ENCODE results near the gene TASOR2.

Gene TASOR2

GRCh38 chr10:5658871-5659618, 25.6 kb upstream of the TASOR2 start:
- no peak for DNase-seq

- no peak for DNase-seq
Observed at GRCh38 chr10:5659702-5660528, 24.7 kb upstream of the TASOR2 start.

GRCh38 chr10:5661043-5661442, 23.6 kb upstream of the TASOR2 start:
- DNase-seq, result no peak

GRCh38 chr10:5662708-5663579, 21.7 kb upstream of the TASOR2 start:
- no peak for DNase-seq

- DNase-seq, result no peak
Observed at GRCh38 chr10:5663692-5664427, 20.8 kb upstream of the TASOR2 start.

GRCh38 chr10:5665373-5666007, 19.1 kb upstream of the TASOR2 start:
- DNase-seq, result no peak

- DNase-seq, result no peak
Observed at GRCh38 chr10:5666008-5666840, 18.4 kb upstream of the TASOR2 start, which contains the start of gene ASB13. ASB13 (minus strand) TSS chr10:5666595; CDS start chr10:5666551, 44 bp downstream.

- no peak for DNase-seq
Observed at GRCh38 chr10:5666841-5667630, 17.6 kb upstream of the TASOR2 start.

- no peak for DNase-seq
Observed at GRCh38 chr10:5668429-5668828, 16.2 kb upstream of the TASOR2 start.

- no peak for DNase-seq
Observed at GRCh38 chr10:5669604-5670003, 15.0 kb upstream of the TASOR2 start.

- DNase-seq, result no peak
Observed at GRCh38 chr10:5670662-5671375, 13.8 kb upstream of the TASOR2 start.

GRCh38 chr10:5678397-5679036, 6.1 kb upstream of the TASOR2 start:
- DNase-seq, result no peak

- no peak for DNase-seq
Observed at GRCh38 chr10:5679037-5679435, 5.6 kb upstream of the TASOR2 start.

- no peak for DNase-seq
Observed at GRCh38 chr10:5679606-5680005, 5.0 kb upstream of the TASOR2 start.

- DNase-seq, result no peak
Observed at GRCh38 chr10:5681930-5682329, 2.7 kb upstream of the TASOR2 start.

GRCh38 chr10:5683065-5683464, 1.6 kb upstream of the TASOR2 start:
- no peak for DNase-seq

- DNase-seq, result no peak
Observed at GRCh38 chr10:5684971-5685763, 529 bp downstream of the TASOR2 start.

GRCh38 chr10:5685764-5686240, 1.2 kb downstream of the TASOR2 start:
- DNase-seq, result no peak
